DMS53 (cell line): ENCODE results near the gene LAMA5.

Experiments
- DNase-seq: peaks from one replicate; lab custom pipeline; 2025; lab: John Stamatoyannopoulos, UW

Gene LAMA5

GRCh38 chr20:62360854-62361798 is 6.0 kb downstream of the LAMA5 start:
- no peak for DNase-seq

GRCh38 chr20:62359491-62360121 is 7.5 kb downstream of the LAMA5 start:
- no peak for DNase-seq

- no peak for DNase-seq
These were observed 8.0 kb downstream of the LAMA5 start for GRCh38 chr20:62359043-62359490.

GRCh38 chr20:62358171-62359042 is 8.7 kb downstream of the LAMA5 start:
- DNase-seq, result peak; percentile 50

- no peak for DNase-seq
These were observed 9.4 kb downstream of the LAMA5 start for GRCh38 chr20:62357681-62358080.

GRCh38 chr20:62357187-62357667 is 9.9 kb downstream of the LAMA5 start:
- DNase-seq, result peak; percentile 49

GRCh38 chr20:62356589-62357186 is 10.4 kb downstream of the LAMA5 start:
- peak; percentile 48 for DNase-seq

GRCh38 chr20:62355878-62356588 is 11.1 kb downstream of the LAMA5 start:
- DNase-seq, result peak; percentile 93

- peak; percentile 85 for DNase-seq
These were observed 11.6 kb downstream of the LAMA5 start for GRCh38 chr20:62355516-62355877.

- DNase-seq, result no peak
These were observed 12.2 kb downstream of the LAMA5 start for GRCh38 chr20:62354811-62355341.

- DNase-seq, result no peak
These were observed 12.9 kb downstream of the LAMA5 start for GRCh38 chr20:62354031-62354808.

GRCh38 chr20:62353289-62354030 is 13.7 kb downstream of the LAMA5 start:
- no peak for DNase-seq

- no peak for DNase-seq
These were observed 14.5 kb downstream of the LAMA5 start for GRCh38 chr20:62352402-62353288.

GRCh38 chr20:62351469-62352401 is 15.4 kb downstream of the LAMA5 start:
- no peak for DNase-seq

- no peak for DNase-seq
These were observed 16.3 kb downstream of the LAMA5 start for GRCh38 chr20:62350629-62351422.

- DNase-seq, result peak; percentile 33
These were observed 16.9 kb downstream of the LAMA5 start for GRCh38 chr20:62350098-62350628.
